ENCODE measurements around the gene SNX32.

The SNX32 gene

DNA sequence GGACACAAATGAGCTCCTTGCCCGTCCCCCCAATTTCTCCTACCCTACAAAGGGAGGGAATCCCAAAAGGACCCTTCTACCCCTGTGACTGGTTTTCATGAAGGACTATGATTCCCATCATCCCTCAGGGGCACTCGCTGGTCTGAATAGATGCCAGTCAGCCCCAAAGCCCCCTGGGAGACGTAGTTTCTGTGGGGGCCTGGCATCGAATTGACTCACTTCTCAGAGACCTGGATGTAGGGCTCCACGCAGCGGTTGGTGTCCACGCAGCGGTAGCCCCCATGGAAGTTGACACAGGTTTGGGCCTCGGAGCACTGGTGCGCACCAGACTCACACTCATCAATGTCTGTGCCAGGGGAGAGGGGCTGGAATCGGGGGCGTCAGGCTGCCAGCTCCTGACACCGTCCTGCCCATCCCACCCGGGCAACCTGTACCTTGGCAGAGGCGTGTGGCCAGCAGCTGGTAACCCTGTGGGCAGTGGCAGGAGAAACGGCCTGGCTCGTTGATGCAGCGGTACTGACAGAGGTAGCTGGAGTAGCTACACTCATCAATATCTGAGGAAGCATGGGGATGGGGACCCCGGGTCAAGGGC, 34.4 kb downstream of the SNX32 start:
- no peaks in the 10 kb centered on the region for H3K27me3 ChIP-seq (ENCODE audit: insufficient read depth, poor library complexity, severe bottlenecking)
- TF ChIP-seq POLR2AphosphoS5 (IDR thresholded peaks at IDR 0.05; ENCODE audit: low read depth): no peak; the same call in 1 of the 2 replicates
- TF ChIP-seq SPI1 (IDR thresholded peaks at IDR 0.05; ENCODE audit: borderline replicate concordance, low read depth): no peak
- no peak for TF ChIP-seq GABPA (IDR thresholded peaks at IDR 0.05; ENCODE audit: low read depth)
- TF ChIP-seq, protein P1, sequence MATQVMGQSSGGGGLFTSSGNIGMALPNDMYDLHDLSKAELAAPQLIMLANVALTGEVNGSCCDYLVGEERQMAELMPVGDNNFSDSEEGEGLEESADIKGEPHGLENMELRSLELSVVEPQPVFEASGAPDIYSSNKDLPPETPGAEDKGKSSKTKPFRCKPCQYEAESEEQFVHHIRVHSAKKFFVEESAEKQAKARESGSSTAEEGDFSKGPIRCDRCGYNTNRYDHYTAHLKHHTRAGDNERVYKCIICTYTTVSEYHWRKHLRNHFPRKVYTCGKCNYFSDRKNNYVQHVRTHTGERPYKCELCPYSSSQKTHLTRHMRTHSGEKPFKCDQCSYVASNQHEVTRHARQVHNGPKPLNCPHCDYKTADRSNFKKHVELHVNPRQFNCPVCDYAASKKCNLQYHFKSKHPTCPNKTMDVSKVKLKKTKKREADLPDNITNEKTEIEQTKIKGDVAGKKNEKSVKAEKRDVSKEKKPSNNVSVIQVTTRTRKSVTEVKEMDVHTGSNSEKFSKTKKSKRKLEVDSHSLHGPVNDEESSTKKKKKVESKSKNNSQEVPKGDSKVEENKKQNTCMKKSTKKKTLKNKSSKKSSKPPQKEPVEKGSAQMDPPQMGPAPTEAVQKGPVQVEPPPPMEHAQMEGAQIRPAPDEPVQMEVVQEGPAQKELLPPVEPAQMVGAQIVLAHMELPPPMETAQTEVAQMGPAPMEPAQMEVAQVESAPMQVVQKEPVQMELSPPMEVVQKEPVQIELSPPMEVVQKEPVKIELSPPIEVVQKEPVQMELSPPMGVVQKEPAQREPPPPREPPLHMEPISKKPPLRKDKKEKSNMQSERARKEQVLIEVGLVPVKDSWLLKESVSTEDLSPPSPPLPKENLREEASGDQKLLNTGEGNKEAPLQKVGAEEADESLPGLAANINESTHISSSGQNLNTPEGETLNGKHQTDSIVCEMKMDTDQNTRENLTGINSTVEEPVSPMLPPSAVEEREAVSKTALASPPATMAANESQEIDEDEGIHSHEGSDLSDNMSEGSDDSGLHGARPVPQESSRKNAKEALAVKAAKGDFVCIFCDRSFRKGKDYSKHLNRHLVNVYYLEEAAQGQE (IDR thresholded peaks at IDR 0.05; ENCODE audit: insufficient replicate concordance, low read depth): no peak
- TF ChIP-seq, protein P2, sequence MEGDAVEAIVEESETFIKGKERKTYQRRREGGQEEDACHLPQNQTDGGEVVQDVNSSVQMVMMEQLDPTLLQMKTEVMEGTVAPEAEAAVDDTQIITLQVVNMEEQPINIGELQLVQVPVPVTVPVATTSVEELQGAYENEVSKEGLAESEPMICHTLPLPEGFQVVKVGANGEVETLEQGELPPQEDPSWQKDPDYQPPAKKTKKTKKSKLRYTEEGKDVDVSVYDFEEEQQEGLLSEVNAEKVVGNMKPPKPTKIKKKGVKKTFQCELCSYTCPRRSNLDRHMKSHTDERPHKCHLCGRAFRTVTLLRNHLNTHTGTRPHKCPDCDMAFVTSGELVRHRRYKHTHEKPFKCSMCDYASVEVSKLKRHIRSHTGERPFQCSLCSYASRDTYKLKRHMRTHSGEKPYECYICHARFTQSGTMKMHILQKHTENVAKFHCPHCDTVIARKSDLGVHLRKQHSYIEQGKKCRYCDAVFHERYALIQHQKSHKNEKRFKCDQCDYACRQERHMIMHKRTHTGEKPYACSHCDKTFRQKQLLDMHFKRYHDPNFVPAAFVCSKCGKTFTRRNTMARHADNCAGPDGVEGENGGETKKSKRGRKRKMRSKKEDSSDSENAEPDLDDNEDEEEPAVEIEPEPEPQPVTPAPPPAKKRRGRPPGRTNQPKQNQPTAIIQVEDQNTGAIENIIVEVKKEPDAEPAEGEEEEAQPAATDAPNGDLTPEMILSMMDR (IDR thresholded peaks at IDR 0.05; ENCODE audit: insufficient read depth, low read length): no peak
- H3K4me3 ChIP-seq (replicated peaks; ENCODE audit: insufficient read depth, low read length): no peak overlapping the region
- no peak for DNase-seq (ENCODE audit: low read depth in 1 of 2, low spot score in 1 of 2)
- H3K27ac ChIP-seq (replicated peaks): no peak overlapping the region

DNA sequence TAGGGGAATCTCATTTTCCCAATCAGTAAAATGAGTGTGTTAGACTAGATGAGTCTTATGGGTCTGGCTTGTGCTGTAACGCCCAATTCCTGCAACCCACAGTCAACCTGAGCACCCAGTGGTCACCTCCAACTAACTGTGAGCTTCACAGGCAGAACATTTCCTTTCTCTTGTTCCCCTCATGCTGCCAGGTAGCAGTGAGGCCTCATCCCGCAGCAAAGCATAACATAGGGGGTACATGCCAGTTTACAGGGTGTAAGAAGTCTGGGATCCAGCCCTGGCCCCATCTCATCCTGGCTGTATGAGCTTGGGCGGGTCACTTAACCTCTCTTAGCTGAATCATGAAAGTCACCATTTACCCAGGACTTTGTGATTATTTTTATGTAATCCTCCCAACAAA, 35.1 kb downstream of the SNX32 start:
- no peaks in the 10 kb centered on the region for H3K27me3 ChIP-seq (ENCODE audit: insufficient read depth, poor library complexity, severe bottlenecking)
- TF ChIP-seq, protein P2 (IDR thresholded peaks at IDR 0.05; ENCODE audit: insufficient read depth, low read length): no peak
- TF ChIP-seq SPI1 (IDR thresholded peaks at IDR 0.05; ENCODE audit: borderline replicate concordance, low read depth) (no peak), POLR2AphosphoS5 (IDR thresholded peaks at IDR 0.05; ENCODE audit: low read depth) (no peak), GABPA (IDR thresholded peaks at IDR 0.05; ENCODE audit: low read depth) (no peak)
- TF ChIP-seq, protein P1 (IDR thresholded peaks at IDR 0.05; ENCODE audit: insufficient replicate concordance, low read depth): no peak
- no peak for DNase-seq (ENCODE audit: low read depth in 1 of 2, low spot score in 1 of 2)
- H3K27ac ChIP-seq (replicated peaks): no peak overlapping the region
- H3K4me3 ChIP-seq (replicated peaks; ENCODE audit: insufficient read depth, low read length): no peak overlapping the region

DNA sequence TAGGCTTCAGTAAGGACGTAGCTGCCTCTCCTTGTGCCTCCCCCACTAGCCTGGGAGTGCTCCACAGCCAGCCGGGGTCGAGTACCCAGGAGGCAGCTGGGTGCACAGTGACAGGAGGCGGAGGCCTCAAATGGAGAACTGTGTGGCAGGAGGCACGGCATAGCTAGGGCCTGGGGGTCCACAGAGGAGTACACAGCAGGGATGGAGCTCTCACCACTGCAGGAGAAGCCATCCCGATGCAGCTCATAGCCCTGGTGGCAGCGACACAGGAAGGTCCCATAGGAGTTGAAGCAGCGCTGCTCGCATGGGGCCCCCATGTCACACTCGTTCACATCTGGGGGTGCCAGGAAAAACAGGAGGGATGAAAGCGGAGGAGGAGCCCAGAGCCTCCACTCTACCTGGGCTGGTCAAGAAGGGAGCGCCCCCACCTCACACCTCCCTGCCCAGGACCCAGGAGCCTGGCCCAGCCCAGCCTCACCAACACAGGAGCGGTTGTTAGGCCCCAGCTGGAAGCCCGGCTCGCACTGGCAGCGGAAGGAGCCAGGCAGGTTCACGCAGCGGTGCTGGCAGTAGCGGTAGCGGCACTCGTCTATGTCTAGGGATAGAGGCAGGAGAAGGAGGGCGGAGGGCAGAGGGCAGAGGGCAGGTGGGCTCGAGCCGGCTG, 36.0 kb downstream of the SNX32 start:
- TF ChIP-seq GABPA (IDR thresholded peaks at IDR 0.05; ENCODE audit: low read depth) (no peak), POLR2AphosphoS5 (IDR thresholded peaks at IDR 0.05; ENCODE audit: low read depth) (peak; percentile 24; the same call in 1 of the 2 replicates)
- Histone ChIP-seq H3K4me3 (replicated peaks; ENCODE audit: insufficient read depth, low read length) (no peak overlapping the region), H3K27ac (replicated peaks) (no peak overlapping the region), H3K27me3 (ENCODE audit: insufficient read depth, poor library complexity, severe bottlenecking) (no peaks in the 10 kb centered on the region)
- no peak for DNase-seq (ENCODE audit: low read depth in 1 of 2, low spot score in 1 of 2)

DNA sequence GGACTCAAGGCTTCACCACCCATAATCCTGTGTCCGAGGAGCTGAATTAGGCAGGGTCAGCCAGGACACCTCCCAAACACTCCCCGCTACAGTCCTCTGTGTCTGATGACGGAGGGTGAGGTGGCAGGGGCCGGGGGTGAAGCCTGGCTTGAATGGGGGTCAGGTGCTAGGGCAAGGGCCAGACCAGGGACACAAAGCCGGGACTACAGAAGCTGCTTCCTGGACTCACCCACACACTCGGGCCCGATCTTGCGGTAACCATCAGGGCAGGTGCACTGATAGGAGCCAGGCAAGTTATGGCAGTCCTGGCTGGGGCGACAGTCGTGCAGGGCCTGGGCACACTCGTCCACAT, 36.5 kb downstream of the SNX32 start:
- no peak overlapping the region for H3K27ac ChIP-seq (replicated peaks)
- H3K4me3 ChIP-seq (replicated peaks; ENCODE audit: insufficient read depth, low read length): no peak overlapping the region
- H3K27me3 ChIP-seq (ENCODE audit: insufficient read depth, poor library complexity, severe bottlenecking): no peaks in the 10 kb centered on the region
- TF ChIP-seq SPI1 (IDR thresholded peaks at IDR 0.05; ENCODE audit: borderline replicate concordance, low read depth): no peak
- TF ChIP-seq, protein P2 (IDR thresholded peaks at IDR 0.05; ENCODE audit: insufficient read depth, low read length): no peak
- TF ChIP-seq POLR2AphosphoS5 (IDR thresholded peaks at IDR 0.05; ENCODE audit: low read depth): no peak; the same call in 1 of the 2 replicates
- TF ChIP-seq, protein P1 (IDR thresholded peaks at IDR 0.05; ENCODE audit: insufficient replicate concordance, low read depth): no peak
- TF ChIP-seq GABPA (IDR thresholded peaks at IDR 0.05; ENCODE audit: low read depth): no peak
- no peak for DNase-seq (ENCODE audit: low read depth in 1 of 2, low spot score in 1 of 2)

All from HL-60 (cell line).